ENCODE data around the gene IGSF6. TPM values are rescaled to one million over a fixed set of nuclear protein-coding genes. Genes with fewer than 3 reads are reported as not detected.
"Not testable (repeated sequence)": the region's sequence is repeated elsewhere in the genome, so short reads cannot be mapped to it uniquely, and the experiment has no call there.

The IGSF6 gene
- total RNA-seq, 2 donors from 2014 or later, result 0.26 to 0.28 TPM

DNA sequence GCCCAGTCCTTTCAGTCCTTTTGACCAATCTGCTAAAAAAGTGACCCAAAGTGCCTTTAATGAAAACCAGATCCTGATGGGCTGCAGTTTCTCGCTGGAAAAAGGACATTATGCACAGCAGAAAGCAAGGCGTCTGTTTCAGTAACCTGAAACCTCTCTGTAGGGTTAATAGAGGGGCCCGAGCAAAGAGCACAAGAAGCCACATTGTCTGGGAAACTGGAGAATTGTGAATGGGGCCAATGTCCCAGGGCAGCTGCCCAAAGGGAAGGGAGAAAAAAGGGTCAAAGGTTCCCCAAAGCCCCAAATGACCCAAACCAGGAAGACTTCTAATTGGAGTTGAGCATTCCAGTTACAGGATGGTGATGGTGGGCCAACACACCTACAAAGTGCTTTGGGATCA, 14.4 kb upstream of the IGSF6 start:
- H3K27me3 Mint-ChIP-seq (ENCODE audit: low read depth), result peaks cover 27% of the 10 kb centered on the region
- H3K4me3 Mint-ChIP-seq, result no peak overlapping the region
- no peak for ATAC-seq (replicated peaks in 1 of 2)
- no peaks in the 10 kb centered on the region for H3K36me3 Mint-ChIP-seq (ENCODE audit: insufficient read depth in 2 of 2)
- H3K9me3 Mint-ChIP-seq, result no peaks in the 10 kb centered on the region
- H3K27ac Mint-ChIP-seq, result no peak overlapping the region
- no peak for DNase-seq
- H3K4me1 Mint-ChIP-seq (ENCODE audit: low read depth), result peaks cover 14% of the 10 kb centered on the region

DNA sequence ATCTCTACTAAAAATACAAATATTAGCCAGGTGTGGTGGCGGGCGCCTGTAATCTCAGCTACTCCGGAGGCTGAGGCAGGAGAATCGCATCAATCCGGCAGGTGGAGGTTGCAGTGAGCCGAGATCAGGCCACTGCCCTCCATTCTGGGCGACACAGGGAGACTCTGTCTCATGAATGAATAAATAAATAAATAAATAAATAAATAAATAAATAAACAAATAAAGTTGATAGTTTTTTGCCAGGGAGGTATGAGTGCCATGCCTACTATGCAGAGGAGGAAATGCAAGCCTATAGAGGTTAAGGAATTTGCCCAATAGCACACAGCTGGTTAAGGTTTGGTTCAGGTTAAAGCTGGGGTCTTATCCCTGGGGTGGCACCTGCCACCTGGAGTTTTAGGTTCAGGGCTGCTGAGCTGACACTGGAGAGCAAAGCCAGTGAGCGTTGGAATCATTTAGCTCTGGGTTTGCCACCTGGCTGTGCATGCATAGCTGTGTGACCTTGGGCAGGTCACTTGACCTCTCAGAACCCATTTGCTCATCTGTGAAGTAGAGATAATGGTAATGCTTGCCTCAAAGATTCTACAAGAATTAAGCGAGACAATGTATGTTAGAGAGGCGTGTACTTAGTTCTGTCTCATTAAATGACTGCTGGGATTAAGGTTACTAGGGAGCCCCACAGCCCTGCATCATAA, 12.5 kb upstream of the IGSF6 start:
- no peak overlapping the region for H3K27ac Mint-ChIP-seq
- no peaks in the 10 kb centered on the region for H3K9me3 Mint-ChIP-seq
- H3K4me1 Mint-ChIP-seq (ENCODE audit: low read depth), result peaks cover 28% of the 10 kb centered on the region
- no peaks in the 10 kb centered on the region for H3K36me3 Mint-ChIP-seq (ENCODE audit: insufficient read depth in 2 of 2)
- H3K4me3 Mint-ChIP-seq, result no peak overlapping the region
- ATAC-seq (replicated peaks in 1 of 2) (no peak), DNase-seq (no peak)
- H3K27me3 Mint-ChIP-seq (ENCODE audit: low read depth), result peaks cover 13% of the 10 kb centered on the region

GRCh38 chr16:21663889-21664647, 11.7 kb upstream of the IGSF6 start, which contains the start of gene OTOA:
OTOA (plus strand) TSS chr16:21663968; CDS start chr16:21678515, 14,547 bp downstream.
- peak; percentile 34 to 39 for DNase-seq
- Mint-ChIP-seq H3K4me3 (peak within 1 kb of the TSS; percentile 71 to 79), H3K9me3 (no peaks in the 10 kb centered on the region), H3K27me3 (ENCODE audit: low read depth) (peaks cover 6% of the 10 kb centered on the region), H3K36me3 (ENCODE audit: insufficient read depth in 2 of 2) (no peaks in the 10 kb centered on the region), H3K4me1 (ENCODE audit: low read depth) (peaks cover 28% of the 10 kb centered on the region), H3K27ac (no peak within 1 kb of the TSS)
- peak; percentile 55 to 77 for ATAC-seq (replicated peaks in 1 of 2)

- Mint-ChIP-seq H3K36me3 (ENCODE audit: insufficient read depth in 2 of 2) (peaks cover 0 to 9% of the 10 kb centered on the region in 2 donors), H3K27ac (no peak overlapping the region), H3K27me3 (ENCODE audit: low read depth) (no peaks in the 10 kb centered on the region), H3K4me1 (ENCODE audit: low read depth) (peaks cover 50% of the 10 kb centered on the region), H3K4me3 (no peak overlapping the region), H3K9me3 (no peaks in the 10 kb centered on the region)
- no peak for DNase-seq
- ATAC-seq (replicated peaks in 1 of 2), result no peak
Measured at GRCh38 chr16:21659124-21659523, 6.7 kb upstream of the IGSF6 start.

DNA sequence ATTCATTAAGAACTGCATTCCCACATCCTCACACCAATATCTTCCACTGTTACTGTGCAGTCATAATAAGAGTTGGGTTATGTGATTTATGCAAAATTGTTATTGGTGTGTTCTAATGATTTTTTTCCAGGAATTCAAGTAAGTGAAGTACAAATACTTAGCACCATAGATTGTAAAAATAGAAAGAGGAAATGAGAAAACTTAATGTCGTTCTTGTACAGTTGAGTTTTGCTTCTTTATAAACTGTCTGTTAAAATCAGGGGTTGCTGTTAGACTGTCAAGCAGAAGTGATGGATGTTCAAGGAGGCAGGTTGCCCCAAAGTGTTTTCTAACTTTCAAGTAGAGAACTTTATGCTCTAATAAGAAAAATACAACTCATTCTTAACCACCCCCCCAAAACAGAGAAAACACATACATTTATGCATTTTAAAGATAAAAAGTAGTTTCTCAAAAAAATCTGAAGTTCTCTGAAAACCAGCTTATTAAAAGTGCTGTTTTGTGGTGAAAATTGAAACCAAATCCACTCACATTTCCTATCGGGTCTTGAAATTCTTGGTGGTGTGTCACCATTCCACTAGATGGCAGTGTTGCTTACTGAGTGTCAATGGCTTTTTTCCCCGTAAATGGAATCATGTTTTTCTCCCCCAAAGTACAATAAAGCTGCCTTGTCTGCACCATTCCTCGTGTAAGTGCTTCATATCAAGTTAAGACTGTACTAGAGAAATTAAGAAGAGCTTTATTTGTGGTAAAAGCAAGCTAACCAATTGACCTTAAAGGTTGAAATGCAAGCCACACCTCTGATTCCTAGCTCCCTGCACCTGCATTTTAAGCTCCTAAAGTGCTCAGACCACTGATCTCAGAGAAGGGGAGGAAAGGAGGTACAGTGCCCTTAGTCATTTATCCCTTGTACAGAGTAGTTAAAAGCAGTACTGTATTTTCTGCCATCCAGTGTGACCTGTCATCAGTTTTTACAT, 4.7 kb upstream of the IGSF6 start:
- Mint-ChIP-seq H3K27ac (no peak overlapping the region), H3K27me3 (ENCODE audit: low read depth) (no peaks in the 10 kb centered on the region), H3K4me3 (no peak overlapping the region), H3K36me3 (ENCODE audit: insufficient read depth in 2 of 2) (peaks cover 0 to 9% of the 10 kb centered on the region in 2 donors), H3K9me3 (no peaks in the 10 kb centered on the region), H3K4me1 (ENCODE audit: low read depth) (peaks cover 43% of the 10 kb centered on the region)
- peak; percentile 39 to 40 for DNase-seq
- ATAC-seq (replicated peaks in 1 of 2), result no peak

- ATAC-seq (replicated peaks in 1 of 2) (no peak), DNase-seq (no peak)
- Mint-ChIP-seq H3K4me1 (ENCODE audit: low read depth) (peaks cover 30% of the 10 kb centered on the region), H3K9me3 (no peaks in the 10 kb centered on the region), H3K27ac (no peak overlapping the region), H3K4me3 (no peak overlapping the region), H3K36me3 (ENCODE audit: insufficient read depth in 2 of 2) (peaks cover 0 to 9% of the 10 kb centered on the region in 2 donors), H3K27me3 (ENCODE audit: low read depth) (no peaks in the 10 kb centered on the region)
Measured at GRCh38 chr16:21654881-21655280, 2.5 kb upstream of the IGSF6 start.

GRCh38 chr16:21654466-21654865, 2.1 kb upstream of the IGSF6 start:
- Mint-ChIP-seq H3K9me3 (no peaks in the 10 kb centered on the region), H3K27me3 (ENCODE audit: low read depth) (no peaks in the 10 kb centered on the region), H3K36me3 (ENCODE audit: insufficient read depth in 2 of 2) (peaks cover 0 to 9% of the 10 kb centered on the region in 2 donors), H3K4me1 (ENCODE audit: low read depth) (peaks cover 32% of the 10 kb centered on the region), H3K27ac (peak overlapping the region; percentile 61), H3K4me3 (no peak overlapping the region)
- DNase-seq, result no peak
- ATAC-seq (replicated peaks in 1 of 2), result no peak

GRCh38 chr16:21653571-21653970, 1.2 kb upstream of the IGSF6 start:
- H3K4me3 Mint-ChIP-seq, result no peak overlapping the region
- DNase-seq (no peak), ATAC-seq (replicated peaks in 1 of 2) (no peak)
- H3K4me1 Mint-ChIP-seq (ENCODE audit: low read depth), result peaks cover 38% of the 10 kb centered on the region
- H3K27ac Mint-ChIP-seq, result no peak overlapping the region
- H3K9me3 Mint-ChIP-seq, result no peaks in the 10 kb centered on the region
- peaks cover 0 to 9% of the 10 kb centered on the region in 2 donors for H3K36me3 Mint-ChIP-seq (ENCODE audit: insufficient read depth in 2 of 2)
- H3K27me3 Mint-ChIP-seq (ENCODE audit: low read depth), result no peaks in the 10 kb centered on the region

DNA sequence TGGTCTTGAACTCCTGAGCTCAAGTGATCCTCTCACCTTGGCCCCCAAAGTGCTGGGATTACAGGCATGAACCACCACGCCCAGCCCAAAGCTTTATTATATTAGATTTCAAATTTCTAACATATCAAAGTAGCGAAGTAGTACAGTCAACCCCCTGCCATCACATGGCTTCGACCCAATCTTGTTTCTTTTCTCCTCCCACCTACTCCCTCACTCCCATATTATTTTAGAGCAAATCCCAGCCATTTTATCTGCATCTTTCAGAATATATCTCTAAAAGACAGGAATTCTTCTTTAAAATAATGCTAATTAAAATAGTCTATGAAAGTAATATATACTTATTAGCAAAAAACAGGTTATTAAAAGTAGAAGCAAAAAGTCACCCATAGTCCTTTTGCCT, 893 bp downstream of the IGSF6 start:
- ATAC-seq (replicated peaks in 1 of 2) (no peak), DNase-seq (no peak)
- Mint-ChIP-seq H3K27me3 (ENCODE audit: low read depth) (no peaks in the 10 kb centered on the region), H3K27ac (no peak overlapping the region), H3K36me3 (ENCODE audit: insufficient read depth in 2 of 2) (peaks cover 2 to 11% of the 10 kb centered on the region in 2 donors), H3K4me3 (no peak overlapping the region), H3K9me3 (no peaks in the 10 kb centered on the region), H3K4me1 (ENCODE audit: low read depth) (peaks cover 48% of the 10 kb centered on the region)

DNA sequence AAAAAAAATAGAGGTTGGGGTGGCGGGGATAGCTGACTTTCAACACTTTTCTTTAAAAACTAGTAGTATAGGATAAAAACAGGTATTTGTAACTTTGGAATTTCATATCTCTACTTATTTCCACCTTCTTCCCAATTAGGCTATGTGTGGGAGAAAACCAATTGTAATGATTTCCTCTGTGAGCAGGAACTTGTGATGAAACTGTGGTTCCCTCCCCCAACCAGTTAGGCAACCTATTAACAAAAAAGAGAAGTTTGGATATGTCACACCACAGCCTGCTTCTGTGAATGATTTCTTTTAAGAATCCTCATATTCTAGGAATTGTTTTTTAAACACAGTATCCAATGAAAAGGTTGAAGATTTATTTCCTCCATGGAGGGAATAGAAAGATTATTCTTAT, 1.9 kb downstream of the IGSF6 start:
- peaks cover 53% of the 10 kb centered on the region for H3K4me1 Mint-ChIP-seq (ENCODE audit: low read depth)
- DNase-seq, result no peak
- H3K27me3 Mint-ChIP-seq (ENCODE audit: low read depth), result no peaks in the 10 kb centered on the region
- no peak for ATAC-seq (replicated peaks in 1 of 2)
- H3K36me3 Mint-ChIP-seq (ENCODE audit: insufficient read depth in 2 of 2), result peaks cover 2 to 6% of the 10 kb centered on the region in 2 donors
- no peak overlapping the region for H3K27ac Mint-ChIP-seq
- H3K9me3 Mint-ChIP-seq, result no peaks in the 10 kb centered on the region
- no peak overlapping the region for H3K4me3 Mint-ChIP-seq

DNA sequence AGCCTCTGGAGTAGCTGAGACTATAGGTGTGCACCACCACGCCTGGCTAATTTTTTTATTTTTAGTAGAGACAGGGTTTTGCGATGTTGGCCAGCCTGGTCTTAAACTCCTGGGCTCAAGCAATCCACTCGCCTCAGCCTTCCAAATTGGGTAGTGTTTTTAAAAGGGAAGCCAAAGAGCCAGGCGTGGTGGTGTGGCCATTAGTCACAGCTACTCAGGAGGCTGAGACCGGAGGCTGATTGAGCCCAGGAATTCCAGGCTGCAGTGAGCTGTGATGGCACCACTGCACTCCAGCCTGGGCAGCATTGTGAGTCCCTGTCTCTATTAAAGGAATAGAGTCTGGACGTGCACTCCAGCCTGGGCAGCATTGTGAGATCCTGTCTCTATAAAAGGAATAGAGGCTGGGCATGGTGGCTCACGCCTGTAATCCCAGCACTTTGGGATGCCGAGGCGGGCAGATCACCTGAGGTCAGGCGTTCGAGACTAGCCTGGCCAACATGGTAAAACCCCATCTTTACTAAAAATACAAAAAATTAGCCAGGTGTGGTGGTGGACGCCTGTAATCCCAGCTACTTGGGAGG, 2.5 kb downstream of the IGSF6 start:
- H3K27me3 Mint-ChIP-seq (ENCODE audit: low read depth); H3K4me3 Mint-ChIP-seq; H3K27ac Mint-ChIP-seq; DNase-seq; H3K36me3 Mint-ChIP-seq (ENCODE audit: insufficient read depth in 2 of 2); H3K9me3 Mint-ChIP-seq; ATAC-seq (replicated peaks in 1 of 2): not testable (repeated sequence)
- peaks cover 59% of the 10 kb centered on the region for H3K4me1 Mint-ChIP-seq (ENCODE audit: low read depth)

DNA sequence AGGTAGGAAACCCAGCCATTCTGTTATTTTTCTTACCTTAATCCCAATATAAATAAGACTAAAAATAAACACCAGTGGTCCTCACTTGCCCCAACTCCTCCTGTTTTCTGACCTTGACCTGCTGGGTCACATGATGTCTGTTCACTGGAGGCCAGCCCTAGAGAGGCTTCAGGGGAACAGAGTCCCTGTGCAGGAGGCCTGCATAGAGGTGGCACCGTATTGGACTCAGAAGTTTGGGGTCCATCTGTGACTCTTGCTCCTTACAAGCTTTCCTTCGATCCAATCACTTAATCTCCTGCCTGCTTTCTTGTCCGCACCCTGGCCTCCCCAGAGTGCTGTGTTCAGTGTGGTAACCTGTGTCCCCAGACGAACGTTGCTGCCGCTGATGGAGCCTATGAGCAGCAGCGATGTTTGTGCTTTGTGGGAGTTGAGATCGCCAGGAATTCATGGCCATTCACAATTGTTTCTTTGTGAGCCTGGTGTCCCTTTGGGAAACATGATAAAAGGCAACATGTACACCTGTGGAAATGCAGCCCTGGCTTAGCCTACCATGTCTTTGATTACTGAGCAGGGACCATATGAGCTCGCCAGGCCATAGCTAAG, 4.7 kb downstream of the IGSF6 start:
- H3K27me3 Mint-ChIP-seq (ENCODE audit: low read depth), result no peaks in the 10 kb centered on the region
- ATAC-seq (replicated peaks in 1 of 2) (peak; percentile 14), DNase-seq (no peak)
- peaks cover 2% of the 10 kb centered on the region in 2 donors for H3K36me3 Mint-ChIP-seq (ENCODE audit: insufficient read depth in 2 of 2)
- peak overlapping the region; percentile 18 to 42 for H3K4me3 Mint-ChIP-seq
- peaks cover 59% of the 10 kb centered on the region for H3K4me1 Mint-ChIP-seq (ENCODE audit: low read depth)
- H3K9me3 Mint-ChIP-seq, result no peaks in the 10 kb centered on the region
- H3K27ac Mint-ChIP-seq, result peak overlapping the region; percentile 41

All from activated T-cell treated with anti-CD3 and anti-CD28 coated beads, Interleukin-2, amount 50 U/mL, for 72 hours (primary cell).